K562 (cell line): ENCODE measurements around the gene RTN4. TPM values are rescaled to one million over a fixed set of nuclear protein-coding genes. Genes with fewer than 3 reads are reported as not detected.

Source experiments
- BRCA1 ChIP-seq, 2 experiments: fragments of 450-650 bp in 1 of 2; sonication (generic) in 1 of 2; formaldehyde crosslinking in 1 of 2; IDR thresholded peaks; 2 replicates each; pipeline versions ENCODE4 v1.5.0 to v1.6.1; 2017 to 2020; ENCODE audit warnings: mild to moderate bottlenecking in 1 of 2, missing genetic modification reagents in 1 of 2
- CAMTA2 ChIP-seq: fragments of 250-450 bp; sonication (Bioruptor Pico); conservative IDR thresholded peaks from 2 replicates; pipeline ENCODE4 v1.5.1; 2022
- CREBBP ChIP-seq: IDR thresholded peaks from one replicate; pipeline ENCODE4 v1.6.1; 2012; ENCODE audit warnings: low read depth, mild to moderate bottlenecking, control low read depth, inconsistent platforms, low read length
- HMG20B ChIP-seq: fragments of 250-450 bp; sonication (Bioruptor Pico); IDR thresholded peaks from 2 replicates; pipeline ENCODE4 v1.5.0; 2021; ENCODE audit warnings: mild to moderate bottlenecking
- MIER1 ChIP-seq: fragments of 450-650 bp; IDR thresholded peaks from 2 replicates; pipeline ENCODE4 v1.6.1; 2016; ENCODE audit warnings: antibody characterized with exemption, mild to moderate bottlenecking, low read depth
- NUFIP1 ChIP-seq: fragments of 450-650 bp; IDR thresholded peaks from 2 replicates; pipeline ENCODE4 v1.6.1; 2018; ENCODE audit not compliant: partially characterized antibody
- POLR2G ChIP-seq: fragments of 200-400 bp; formaldehyde crosslinking; IDR thresholded peaks from 2 replicates; pipeline ENCODE4 v1.6.1; 2017; ENCODE audit warnings: low read depth, mild to moderate bottlenecking, antibody characterized with exemption, low read length, moderate library complexity
- PRPF4 ChIP-seq: fragments of 200-400 bp; formaldehyde crosslinking; IDR thresholded peaks from one replicate; pipeline ENCODE4 v1.6.1; 2017; ENCODE audit warnings: low read length, low read depth, mild to moderate bottlenecking; ENCODE audit not compliant: insufficient read depth, poor library complexity, severe bottlenecking
- SIRT6 ChIP-seq: IDR thresholded peaks from one replicate; pipeline ENCODE4 v1.6.1; 2012; ENCODE audit warnings: low read depth, mild to moderate bottlenecking, control low read depth, inconsistent platforms, low read length, moderate library complexity
- SP2 ChIP-seq: IDR thresholded peaks from 2 replicates; pipeline ENCODE4 v1.6.1; 2011; ENCODE audit warnings: mild to moderate bottlenecking, low read depth, low read length, moderate library complexity; ENCODE audit not compliant: poor library complexity, severe bottlenecking; ENCODE audit errors: extremely low read depth
- ZNF165 ChIP-seq: fragments of 250-450 bp; sonication (Bioruptor Pico); IDR thresholded peaks from 2 replicates; pipeline ENCODE4 v1.4.0; 2020; ENCODE audit warnings: borderline replicate concordance
- ZNF584 ChIP-seq: fragments of 200-800 bp; sonication (Bioruptor generic); IDR thresholded peaks from 2 replicates; pipeline ENCODE4 v1.6.1; 2016; ENCODE audit warnings: low read depth, mild to moderate bottlenecking, missing genetic modification characterization, missing compliant biosample characterization
- polyA plus RNA-seq, 8 experiments: library from polyadenylated mRNA; depleted of rRNA in 4 of 8; stranded (reverse) in 5 of 8; unstranded in 3 of 8; fragments of >200 nt; fragmentation: Nextera tagmentation in 2 of 8; fragmentation: Illumina TruSeq in 1 of 8; extraction: Ambion mirVana in 2 of 8; extraction: Trizol in 1 of 8; gene quantifications; 2 replicates each; pipeline versions ENCODE4 v1.2.1 to v1.2.3, GENCODE V29; 2011 to 2014; ENCODE audit warnings: inconsistent platforms in 1 of 8, missing spikeins in 1 of 8
- total RNA-seq, 7 experiments: library from RNA; depleted of rRNA in 6 of 7; stranded (reverse); fragments of >200 nt in 6 of 7; fragmentation: Illumina TruSeq in 2 of 7; extraction: Trizol in 2 of 7; gene quantifications; 2 replicates each; pipeline versions ENCODE4 v1.2.1 to v1.2.3, GENCODE V29; 2011 to 2021; ENCODE audit warnings: low replicate concordance in 1 of 7
- TF ChIP-seq, protein P1 (sequence below): fragments of 200-400 bp; formaldehyde crosslinking; IDR thresholded peaks from 2 replicates; pipeline ENCODE4 v1.6.1; 2017; ENCODE audit warnings: mild to moderate bottlenecking, low read depth, low read length, moderate library complexity
- TF ChIP-seq, protein P2 (sequence below), 2 experiments: fragments of 450-650 bp in 1 of 2; IDR thresholded peaks; 2 replicates each; pipeline ENCODE4 v1.6.1; 2011 to 2017; ENCODE audit warnings: low read depth in 2 of 2, antibody characterized with exemption in 1 of 2, borderline replicate concordance in 1 of 2, low read length in 1 of 2, mild to moderate bottlenecking in 1 of 2, mixed read lengths in 1 of 2; ENCODE audit not compliant: control insufficient read depth in 1 of 2
- TF ChIP-seq, protein P3 (sequence below): fragments of 450-650 bp; formaldehyde crosslinking; IDR thresholded peaks from 2 replicates; pipeline ENCODE4 v1.4.0; 2020; ENCODE audit warnings: mild to moderate bottlenecking
- TF ChIP-seq, protein P4 (sequence below): fragments of 150-350 bp; IDR thresholded peaks from 2 replicates; pipeline ENCODE4 v1.6.1; 2014; ENCODE audit warnings: low read depth, mild to moderate bottlenecking, low read length, borderline replicate concordance

Gene RTN4
- total and polyA plus RNA-seq, 9 of the 15 experiments (the other 6 are each of a cell fraction or from before 2014, with no cell fraction given) = 73.0 to 248 (median 116) TPM

DNA sequence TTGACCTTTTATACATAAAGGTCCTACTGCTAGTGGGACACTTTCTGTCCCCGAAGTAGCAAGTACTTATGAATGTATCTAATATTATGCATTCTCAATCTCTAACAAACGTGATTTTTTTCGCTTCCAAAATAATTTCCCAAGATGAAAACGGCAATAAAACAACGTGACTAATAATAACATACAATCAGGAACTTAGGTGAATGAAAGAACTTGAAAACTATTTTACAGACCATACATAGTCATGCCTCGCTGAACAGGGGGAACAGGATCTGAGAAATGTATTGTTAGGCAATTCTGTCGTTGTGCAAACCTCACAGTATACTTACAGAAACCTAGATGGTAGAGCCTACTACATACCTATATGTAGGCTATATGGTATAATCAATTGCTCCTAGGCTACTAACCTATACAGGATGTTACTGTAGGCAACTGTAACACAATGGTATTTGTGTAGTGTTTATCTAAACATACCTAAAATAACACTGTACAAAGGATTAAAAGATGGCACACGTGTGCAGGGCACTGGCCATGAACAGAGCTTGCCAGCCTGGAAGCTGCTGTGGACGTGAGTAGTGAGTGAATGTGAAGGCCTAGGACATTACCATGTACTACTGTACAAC, 2.5 kb downstream of the RTN4 start (continued):
- TF ChIP-seq, protein P1, sequence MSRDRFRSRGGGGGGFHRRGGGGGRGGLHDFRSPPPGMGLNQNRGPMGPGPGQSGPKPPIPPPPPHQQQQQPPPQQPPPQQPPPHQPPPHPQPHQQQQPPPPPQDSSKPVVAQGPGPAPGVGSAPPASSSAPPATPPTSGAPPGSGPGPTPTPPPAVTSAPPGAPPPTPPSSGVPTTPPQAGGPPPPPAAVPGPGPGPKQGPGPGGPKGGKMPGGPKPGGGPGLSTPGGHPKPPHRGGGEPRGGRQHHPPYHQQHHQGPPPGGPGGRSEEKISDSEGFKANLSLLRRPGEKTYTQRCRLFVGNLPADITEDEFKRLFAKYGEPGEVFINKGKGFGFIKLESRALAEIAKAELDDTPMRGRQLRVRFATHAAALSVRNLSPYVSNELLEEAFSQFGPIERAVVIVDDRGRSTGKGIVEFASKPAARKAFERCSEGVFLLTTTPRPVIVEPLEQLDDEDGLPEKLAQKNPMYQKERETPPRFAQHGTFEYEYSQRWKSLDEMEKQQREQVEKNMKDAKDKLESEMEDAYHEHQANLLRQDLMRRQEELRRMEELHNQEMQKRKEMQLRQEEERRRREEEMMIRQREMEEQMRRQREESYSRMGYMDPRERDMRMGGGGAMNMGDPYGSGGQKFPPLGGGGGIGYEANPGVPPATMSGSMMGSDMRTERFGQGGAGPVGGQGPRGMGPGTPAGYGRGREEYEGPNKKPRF = no peak
- no peak for TF ChIP-seq SIRT6
- TF ChIP-seq PRPF4 = no peak
- no peak for TF ChIP-seq CREBBP
- TF ChIP-seq CAMTA2 (CRISPR knock-in tag) = no peak
- no peak for TF ChIP-seq BRCA1 (IDR thresholded peaks at IDR 0.05)
- TF ChIP-seq BRCA1 (CRISPR knock-in tag; IDR thresholded peaks at IDR 0.05) = no peak
- TF ChIP-seq, protein P2, sequence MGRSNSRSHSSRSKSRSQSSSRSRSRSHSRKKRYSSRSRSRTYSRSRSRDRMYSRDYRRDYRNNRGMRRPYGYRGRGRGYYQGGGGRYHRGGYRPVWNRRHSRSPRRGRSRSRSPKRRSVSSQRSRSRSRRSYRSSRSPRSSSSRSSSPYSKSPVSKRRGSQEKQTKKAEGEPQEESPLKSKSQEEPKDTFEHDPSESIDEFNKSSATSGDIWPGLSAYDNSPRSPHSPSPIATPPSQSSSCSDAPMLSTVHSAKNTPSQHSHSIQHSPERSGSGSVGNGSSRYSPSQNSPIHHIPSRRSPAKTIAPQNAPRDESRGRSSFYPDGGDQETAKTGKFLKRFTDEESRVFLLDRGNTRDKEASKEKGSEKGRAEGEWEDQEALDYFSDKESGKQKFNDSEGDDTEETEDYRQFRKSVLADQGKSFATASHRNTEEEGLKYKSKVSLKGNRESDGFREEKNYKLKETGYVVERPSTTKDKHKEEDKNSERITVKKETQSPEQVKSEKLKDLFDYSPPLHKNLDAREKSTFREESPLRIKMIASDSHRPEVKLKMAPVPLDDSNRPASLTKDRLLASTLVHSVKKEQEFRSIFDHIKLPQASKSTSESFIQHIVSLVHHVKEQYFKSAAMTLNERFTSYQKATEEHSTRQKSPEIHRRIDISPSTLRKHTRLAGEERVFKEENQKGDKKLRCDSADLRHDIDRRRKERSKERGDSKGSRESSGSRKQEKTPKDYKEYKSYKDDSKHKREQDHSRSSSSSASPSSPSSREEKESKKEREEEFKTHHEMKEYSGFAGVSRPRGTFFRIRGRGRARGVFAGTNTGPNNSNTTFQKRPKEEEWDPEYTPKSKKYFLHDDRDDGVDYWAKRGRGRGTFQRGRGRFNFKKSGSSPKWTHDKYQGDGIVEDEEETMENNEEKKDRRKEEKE (IDR thresholded peaks at IDR 0.05; ENCODE audit: borderline replicate concordance in 1 of 2, control insufficient read depth in 1 of 2, low read depth in 2 of 2, low read length in 1 of 2) = no peak
- no peak for TF ChIP-seq ZNF584 (CRISPR knock-in tag)
- TF ChIP-seq HMG20B (CRISPR knock-in tag) = no peak
- no peak for TF ChIP-seq NUFIP1
- no peak for TF ChIP-seq ZNF165 (CRISPR knock-in tag)
- TF ChIP-seq POLR2G = peak; percentile 46
- no peak for TF ChIP-seq SP2
- no peak for TF ChIP-seq MIER1
- TF ChIP-seq, protein P3, sequence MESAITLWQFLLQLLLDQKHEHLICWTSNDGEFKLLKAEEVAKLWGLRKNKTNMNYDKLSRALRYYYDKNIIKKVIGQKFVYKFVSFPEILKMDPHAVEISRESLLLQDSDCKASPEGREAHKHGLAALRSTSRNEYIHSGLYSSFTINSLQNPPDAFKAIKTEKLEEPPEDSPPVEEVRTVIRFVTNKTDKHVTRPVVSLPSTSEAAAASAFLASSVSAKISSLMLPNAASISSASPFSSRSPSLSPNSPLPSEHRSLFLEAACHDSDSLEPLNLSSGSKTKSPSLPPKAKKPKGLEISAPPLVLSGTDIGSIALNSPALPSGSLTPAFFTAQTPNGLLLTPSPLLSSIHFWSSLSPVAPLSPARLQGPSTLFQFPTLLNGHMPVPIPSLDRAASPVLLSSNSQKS (CRISPR knock-in tag) = no peak
- TF ChIP-seq, protein P4, sequence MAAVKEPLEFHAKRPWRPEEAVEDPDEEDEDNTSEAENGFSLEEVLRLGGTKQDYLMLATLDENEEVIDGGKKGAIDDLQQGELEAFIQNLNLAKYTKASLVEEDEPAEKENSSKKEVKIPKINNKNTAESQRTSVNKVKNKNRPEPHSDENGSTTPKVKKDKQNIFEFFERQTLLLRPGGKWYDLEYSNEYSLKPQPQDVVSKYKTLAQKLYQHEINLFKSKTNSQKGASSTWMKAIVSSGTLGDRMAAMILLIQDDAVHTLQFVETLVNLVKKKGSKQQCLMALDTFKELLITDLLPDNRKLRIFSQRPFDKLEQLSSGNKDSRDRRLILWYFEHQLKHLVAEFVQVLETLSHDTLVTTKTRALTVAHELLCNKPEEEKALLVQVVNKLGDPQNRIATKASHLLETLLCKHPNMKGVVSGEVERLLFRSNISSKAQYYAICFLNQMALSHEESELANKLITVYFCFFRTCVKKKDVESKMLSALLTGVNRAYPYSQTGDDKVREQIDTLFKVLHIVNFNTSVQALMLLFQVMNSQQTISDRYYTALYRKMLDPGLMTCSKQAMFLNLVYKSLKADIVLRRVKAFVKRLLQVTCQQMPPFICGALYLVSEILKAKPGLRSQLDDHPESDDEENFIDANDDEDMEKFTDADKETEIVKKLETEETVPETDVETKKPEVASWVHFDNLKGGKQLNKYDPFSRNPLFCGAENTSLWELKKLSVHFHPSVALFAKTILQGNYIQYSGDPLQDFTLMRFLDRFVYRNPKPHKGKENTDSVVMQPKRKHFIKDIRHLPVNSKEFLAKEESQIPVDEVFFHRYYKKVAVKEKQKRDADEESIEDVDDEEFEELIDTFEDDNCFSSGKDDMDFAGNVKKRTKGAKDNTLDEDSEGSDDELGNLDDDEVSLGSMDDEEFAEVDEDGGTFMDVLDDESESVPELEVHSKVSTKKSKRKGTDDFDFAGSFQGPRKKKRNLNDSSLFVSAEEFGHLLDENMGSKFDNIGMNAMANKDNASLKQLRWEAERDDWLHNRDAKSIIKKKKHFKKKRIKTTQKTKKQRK = no peak
